CD4-positive, alpha-beta T cell (primary cell): ENCODE measurements around the gene DTNB. TPM values are rescaled to one million over a fixed set of nuclear protein-coding genes. Genes with fewer than 3 reads are reported as not detected.

Experiments
- ATAC-seq: fragments of 200-7000 bp; cut with Tn5 transposase; one replicate; pipeline ENCODE4 v1.10.0; 2022; ENCODE audit warnings: mild to moderate bottlenecking; ENCODE audit not compliant: poor library complexity
- CTCF ChIA-PET: fragments of 350-600 bp; sonication (Branson Sonifier 250); formaldehyde crosslinking; loops from one replicate; lab custom pipeline; 2021; ENCODE audit warnings: antibody characterized with exemption, inconsistent platforms; lab: Charles Lee
- POLR2A ChIA-PET: fragments of 350-600 bp; sonication (Branson Sonifier 250); formaldehyde crosslinking; loops from one replicate; lab custom pipeline; 2021; ENCODE audit warnings: antibody characterized with exemption, inconsistent platforms; lab: Charles Lee
- DNase-seq, 14 experiments: peaks; one replicate each; pipeline ENCODE4 v3.0.0-alpha.2; 2013 to 2020; ENCODE audit warnings: mixed read lengths in 2 of 14
- H3K27ac ChIP-seq, 2 donors: one replicate each; pipeline versions ENCODE4 v1.5.1 to v1.7.0; 2013; ENCODE audit warnings: low read length in 2 of 2, low read depth in 1 of 2, mild to moderate bottlenecking in 1 of 2
- H3K27me3 ChIP-seq, 2 experiments: 1 replicate in 1 of 2; 2 replicates in 1 of 2; pipeline versions ENCODE4 v1.6.1 to v1.7.0; 2013; ENCODE audit warnings: low read length in 2 of 2, control low read depth in 1 of 2, mild to moderate bottlenecking in 1 of 2, moderate library complexity in 1 of 2; ENCODE audit not compliant: insufficient read depth in 2 of 2, control insufficient read depth in 1 of 2
- H3K36me3 ChIP-seq: one replicate; pipeline ENCODE4 v1.6.1; 2013; ENCODE audit warnings: low read length, control low read depth; ENCODE audit not compliant: insufficient read depth
- H3K4me1 ChIP-seq: one replicate; pipeline ENCODE4 v1.6.1; 2013; ENCODE audit warnings: low read length, control low read depth; ENCODE audit not compliant: insufficient read depth
- H3K4me3 ChIP-seq: one replicate; pipeline ENCODE4 v1.5.1; 2013; ENCODE audit warnings: mild to moderate bottlenecking, low read length, moderate library complexity
- H3K9me3 ChIP-seq, 2 experiments: 1 replicate in 1 of 2; 2 replicates in 1 of 2; pipeline versions ENCODE4 v1.6.1 to v1.7.0; 2013; ENCODE audit warnings: low read length in 2 of 2, mild to moderate bottlenecking in 2 of 2, control low read depth in 1 of 2, moderate library complexity in 1 of 2; ENCODE audit not compliant: control insufficient read depth in 1 of 2, insufficient read depth in 1 of 2
- H3K27ac Mint-ChIP-seq: one replicate; pipeline ENCODE4 v1.8.0; 2020; ENCODE audit warnings: mixed read lengths
- H3K27me3 Mint-ChIP-seq: one replicate; pipeline ENCODE4 v1.8.0; 2021; ENCODE audit warnings: mixed read lengths
- H3K36me3 Mint-ChIP-seq: one replicate; pipeline ENCODE4 v1.8.0; 2021; ENCODE audit warnings: low read depth, mixed read lengths
- H3K4me1 Mint-ChIP-seq: one replicate; pipeline ENCODE4 v1.8.0; 2021; ENCODE audit warnings: low read depth, mixed read lengths
- H3K4me3 Mint-ChIP-seq: one replicate; pipeline ENCODE4 v1.8.0; 2020; ENCODE audit warnings: mild to moderate bottlenecking, mixed read lengths
- H3K9me3 Mint-ChIP-seq: one replicate; pipeline ENCODE4 v1.8.0; 2020; ENCODE audit warnings: mixed read lengths
- CTCF ChIP-seq: fragments of 200-600 bp; IDR thresholded peaks from one replicate; pipeline ENCODE4 v1.8.0; 2022; ENCODE audit warnings: antibody characterized with exemption, mild to moderate bottlenecking
- intact Hi-C, 2 experiments: fragments of 100-400 bp; cut with DNase I in 1 of 2; cut with micrococcal nuclease in 1 of 2; formaldehyde crosslinking; loops; one replicate each; pipeline versions ENCODE4 v1.15.1 to v1.9.0; 2023 to 2025; cut with DNase I, micrococcal nuclease
- total RNA-seq, 174 experiments: library from RNA in 2 of 174; stranded (reverse) in 2 of 174; gene quantifications; one replicate each; pipeline ENCODE4 v1.2.3 and lab custom pipeline; 2021 to 2026

Gene DTNB
- total RNA-seq, 2 experiments from 2014 or later = 30.1 to 33.6 TPM

- no peaks in the 10 kb centered on the region for H3K9me3 ChIP-seq
- CTCF ChIA-PET = interaction anchor here (0.8 kb wide), 1 partner anchor 31 kb away, joined by 3 read pairs; no protein-coding TSS in a partner anchor
- no peak overlapping the region for H3K4me3 Mint-ChIP-seq
- no peak overlapping the region for H3K27ac ChIP-seq
- peaks cover 4% of the 10 kb centered on the region for H3K36me3 ChIP-seq
- H3K27me3 Mint-ChIP-seq = no peaks in the 10 kb centered on the region
- intact Hi-C loops = no loop called here
- POLR2A ChIA-PET = no interaction called here
- TF ChIP-seq CTCF = no peak
- peaks cover 16% of the 10 kb centered on the region for H3K36me3 Mint-ChIP-seq
- no peaks in the 10 kb centered on the region for H3K4me1 Mint-ChIP-seq
- ATAC-seq (no peak), DNase-seq (no peak)
- no peaks in the 10 kb centered on the region for H3K27me3 ChIP-seq
- H3K27ac Mint-ChIP-seq = no peak overlapping the region
- no peak overlapping the region for H3K4me3 ChIP-seq
- H3K9me3 Mint-ChIP-seq = no peaks in the 10 kb centered on the region
- H3K4me1 ChIP-seq = no peaks in the 10 kb centered on the region
Observed at GRCh38 chr2:25454824-25455611, 218.4 kb downstream of the DTNB start.

GRCh38 chr2:25453199-25453905 is 220.0 kb downstream of the DTNB start:
- no peaks in the 10 kb centered on the region for H3K4me1 Mint-ChIP-seq
- no peak overlapping the region for H3K27ac Mint-ChIP-seq
- no peaks in the 10 kb centered on the region for H3K27me3 Mint-ChIP-seq
- ChIA-PET POLR2A (no interaction called here), CTCF (no interaction called here)
- H3K4me1 ChIP-seq = no peaks in the 10 kb centered on the region
- no peaks in the 10 kb centered on the region for H3K27me3 ChIP-seq
- H3K36me3 ChIP-seq = peaks cover 4% of the 10 kb centered on the region
- peaks cover 28% of the 10 kb centered on the region for H3K36me3 Mint-ChIP-seq
- H3K27ac ChIP-seq = no peak overlapping the region
- ATAC-seq (no peak), DNase-seq (no peak)
- no peaks in the 10 kb centered on the region for H3K9me3 ChIP-seq
- no peak overlapping the region for H3K4me3 ChIP-seq
- no peaks in the 10 kb centered on the region for H3K9me3 Mint-ChIP-seq
- no peak for TF ChIP-seq CTCF
- intact Hi-C loops = no loop called here
- no peak overlapping the region for H3K4me3 Mint-ChIP-seq

- ATAC-seq (no peak), DNase-seq (no peak)
- H3K36me3 Mint-ChIP-seq = peaks cover 55% of the 10 kb centered on the region
- no peaks in the 10 kb centered on the region for H3K4me1 Mint-ChIP-seq
- no peak overlapping the region for H3K27ac Mint-ChIP-seq
- no peaks in the 10 kb centered on the region for H3K9me3 Mint-ChIP-seq
- ChIA-PET POLR2A (no interaction called here), CTCF (no interaction called here)
- H3K27ac ChIP-seq = no peak overlapping the region
- H3K4me3 ChIP-seq = no peak overlapping the region
- H3K9me3 ChIP-seq = no peaks in the 10 kb centered on the region
- no peak overlapping the region for H3K4me3 Mint-ChIP-seq
- TF ChIP-seq CTCF = no peak
- no peaks in the 10 kb centered on the region for H3K27me3 ChIP-seq
- intact Hi-C loops = no loop called here
- H3K4me1 ChIP-seq = no peaks in the 10 kb centered on the region
- H3K36me3 ChIP-seq = peaks cover 11% of the 10 kb centered on the region
- H3K27me3 Mint-ChIP-seq = no peaks in the 10 kb centered on the region
Observed at GRCh38 chr2:25448808-25449207, 224.6 kb downstream of the DTNB start.
